Skeletal muscle tissue (tissue), 4 donors: ENCODE data around the gene NBR1. TPM values are rescaled to one million over a fixed set of nuclear protein-coding genes. Genes with fewer than 3 reads are reported as not detected.
"Not testable (repeated sequence)": the region's sequence is repeated elsewhere in the genome, so short reads cannot be mapped to it uniquely, and the experiment has no call there.

Experiments used
- H3K27ac ChIP-seq: one replicate; pipeline ENCODE4 v1.7.0; 2013; ENCODE audit warnings: mild to moderate bottlenecking, low read depth, low read length, inconsistent platforms
- H3K27me3 ChIP-seq, 3 donors: one replicate each; pipeline ENCODE4 v1.7.0; 2013; ENCODE audit warnings: low read length in 3 of 3; ENCODE audit not compliant: control insufficient read depth in 3 of 3, insufficient read depth in 3 of 3
- H3K36me3 ChIP-seq, 3 donors: one replicate each; pipeline ENCODE4 v1.7.0; 2013; ENCODE audit warnings: low read length in 3 of 3; ENCODE audit not compliant: control insufficient read depth in 3 of 3, insufficient read depth in 3 of 3
- H3K4me1 ChIP-seq, 3 donors: one replicate each; pipeline ENCODE4 v1.7.0; 2013; ENCODE audit warnings: low read length in 3 of 3, mild to moderate bottlenecking in 3 of 3; ENCODE audit not compliant: control insufficient read depth in 3 of 3, insufficient read depth in 3 of 3
- H3K4me3 ChIP-seq, 3 donors: one replicate each; pipeline ENCODE4 v1.7.0; 2013; ENCODE audit warnings: low read length in 3 of 3
- H3K9ac ChIP-seq, 3 donors: one replicate each; pipeline ENCODE4 v1.7.0; 2013; ENCODE audit warnings: low read length in 3 of 3, mild to moderate bottlenecking in 3 of 3, moderate library complexity in 2 of 3, low read depth in 1 of 3
- H3K9me3 ChIP-seq, 3 donors: one replicate each; pipeline ENCODE4 v1.7.0; 2013; ENCODE audit warnings: low read length in 3 of 3; ENCODE audit not compliant: control insufficient read depth in 3 of 3
- total RNA-seq: library from RNA; depleted of rRNA; stranded (reverse); fragments of >200 nt; gene quantifications from one replicate; pipeline ENCODE4 v1.2.3, GENCODE V29; 2014
- donor health status: Osteomylitis.

Gene NBR1
- total RNA-seq, result 56.9 TPM

- H3K4me1 ChIP-seq, result peaks cover 31 to 39% (median 37%) of the 10 kb centered on the region in 3 donors
- no peaks in the 10 kb centered on the region for H3K9me3 ChIP-seq
- no peaks in the 10 kb centered on the region for H3K27me3 ChIP-seq
Measured at GRCh38 chr17:43170766-43171585, at the start of gene NBR1. Gene NBR1, plus strand, starts transcription at chr17:43171214. Its CDS starts 4,586 bp downstream, at chr17:43175800.

GRCh38 chr17:43125133-43125966 is 45.7 kb upstream of the NBR1 start, which contains the start of gene BRCA1:
Gene BRCA1, minus strand, starts transcription at chr17:43125364. Its CDS starts 1,268 bp downstream, at chr17:43124096.
- peak within 1 kb of the TSS; percentile 86 to 99 (median 92) for H3K4me3 ChIP-seq
- H3K27me3 ChIP-seq, result no peaks in the 10 kb centered on the region
- peaks cover 10 to 21% (median 14%) of the 10 kb centered on the region in 3 donors for H3K4me1 ChIP-seq
- peak within 1 kb of the TSS; percentile 76 to 89 (median 80) for H3K9ac ChIP-seq
- no peaks in the 10 kb centered on the region for H3K9me3 ChIP-seq
- peak within 1 kb of the TSS; percentile 72 for H3K27ac ChIP-seq
- H3K36me3 ChIP-seq, result peaks cover 0 to 3% (median 0%) of the 10 kb centered on the region in 3 donors

More at GRCh38 chr17:43170766-43171585, at the start of gene NBR1:
- Histone ChIP-seq H3K27ac (peak within 1 kb of the TSS; percentile 99), H3K36me3 (peaks cover 2 to 6% (median 6%) of the 10 kb centered on the region in 3 donors), H3K9ac (peak within 1 kb of the TSS; percentile 95 to 100 (median 98)), H3K4me3 (peak within 1 kb of the TSS; percentile 85 to 99 (median 86))

- Histone ChIP-seq H3K27me3 (no peaks in the 10 kb centered on the region), H3K4me3 (peak overlapping the region; percentile 86 to 99 (median 92)), H3K9ac (peak overlapping the region; percentile 76 to 89 (median 80)), H3K36me3 (peaks cover 0 to 3% (median 0%) of the 10 kb centered on the region in 3 donors), H3K4me1 (peaks cover 10 to 21% (median 14%) of the 10 kb centered on the region in 3 donors), H3K9me3 (no peaks in the 10 kb centered on the region), H3K27ac (peak overlapping the region; percentile 72)
Measured at GRCh38 chr17:43125967-43126910, 44.8 kb upstream of the NBR1 start.

GRCh38 chr17:43126911-43127290 is 44.1 kb upstream of the NBR1 start:
- H3K9me3 ChIP-seq, result no peaks in the 10 kb centered on the region
- H3K4me1 ChIP-seq, result peaks cover 10 to 21% (median 14%) of the 10 kb centered on the region in 3 donors
- no peak overlapping the region for H3K4me3 ChIP-seq
- H3K36me3 ChIP-seq, result peaks cover 0 to 3% (median 0%) of the 10 kb centered on the region in 3 donors
- no peaks in the 10 kb centered on the region for H3K27me3 ChIP-seq
- no peak overlapping the region for H3K27ac ChIP-seq
- H3K9ac ChIP-seq, result no peak overlapping the region

GRCh38 chr17:43127333-43127876 is 43.6 kb upstream of the NBR1 start:
- H3K27ac ChIP-seq, H3K4me3 ChIP-seq, H3K36me3 ChIP-seq, H3K9me3 ChIP-seq, H3K27me3 ChIP-seq, H3K9ac ChIP-seq: not testable (repeated sequence)
- H3K4me1 ChIP-seq, result peaks cover 10 to 21% (median 14%) of the 10 kb centered on the region in 3 donors

GRCh38 chr17:43129671-43130010 is 41.4 kb upstream of the NBR1 start:
- no peaks in the 10 kb centered on the region for H3K27me3 ChIP-seq
- no peak overlapping the region for H3K4me3 ChIP-seq
- no peak overlapping the region for H3K9ac ChIP-seq
- H3K27ac ChIP-seq, result no peak overlapping the region
- no peaks in the 10 kb centered on the region for H3K9me3 ChIP-seq
- H3K4me1 ChIP-seq, result peaks cover 6 to 16% (median 9%) of the 10 kb centered on the region in 3 donors
- peaks cover 0 to 5% (median 4%) of the 10 kb centered on the region in 3 donors for H3K36me3 ChIP-seq

GRCh38 chr17:43132117-43132516 is 38.9 kb upstream of the NBR1 start:
- Histone ChIP-seq H3K9me3 (no peaks in the 10 kb centered on the region), H3K27me3 (no peaks in the 10 kb centered on the region), H3K4me1 (no peaks in the 10 kb centered on the region), H3K36me3 (peaks cover 0 to 8% (median 8%) of the 10 kb centered on the region in 3 donors), H3K9ac (no peak overlapping the region), H3K4me3 (no peak overlapping the region), H3K27ac (no peak overlapping the region)

- not testable (repeated sequence) for H3K4me3 ChIP-seq, H3K4me1 ChIP-seq, H3K27me3 ChIP-seq, H3K9ac ChIP-seq, H3K36me3 ChIP-seq, H3K27ac ChIP-seq, H3K9me3 ChIP-seq
Measured at GRCh38 chr17:43133439-43133838, 37.6 kb upstream of the NBR1 start.
